IMR-90 (cell line): ENCODE data around the gene UBE2S. TPM values are rescaled to one million over a fixed set of nuclear protein-coding genes. Genes with fewer than 3 reads are reported as not detected.

Experiments used
- ATAC-seq: fragments of 200-7000 bp; cut with Tn5 transposase; 2 replicates; pipeline ENCODE4 v1.9.1; 2020; ENCODE audit warnings: low read depth, mild to moderate bottlenecking, moderate library complexity
- BruUV-seq: library from RNA; stranded (reverse); fragments of 400-500 nt; replicated peaks from 2 replicates; lab custom pipeline; 2021; lab: Mats Ljungman, UMichigan
- CTCF ChIA-PET: fragments of 300-600 bp; formaldehyde crosslinking; extraction: SDS; loops from one replicate; lab custom pipeline; 2021; ENCODE audit warnings: antibody characterized with exemption; lab: Yijun Ruan, JAX
- POLR2A ChIA-PET: fragments of 300-600 bp; sonication (Branson Sonifier 250); formaldehyde crosslinking; loops from one replicate; lab custom pipeline; 2022; ENCODE audit warnings: antibody characterized with exemption; ENCODE audit not compliant: unreplicated experiment; lab: Charles Lee
- DNase-seq: peaks from one replicate; pipeline ENCODE4 v3.0.0; 2013
- H2AFZ ChIP-seq: replicated peaks from 2 replicates; pipeline ENCODE3; 2013; ENCODE audit warnings: low read length, mild to moderate bottlenecking; ENCODE audit not compliant: poor library complexity
- H2AK5ac ChIP-seq: 2 replicates; pipeline ENCODE4 v1.6.1; 2013; ENCODE audit warnings: low read depth, low read length, inconsistent platforms
- H2AK9ac ChIP-seq: replicated peaks from 2 replicates; pipeline ENCODE3; 2013; ENCODE audit warnings: mild to moderate bottlenecking, low read depth, low read length, moderate library complexity; ENCODE audit not compliant: poor library complexity
- H2BK120ac ChIP-seq: 2 replicates; pipeline ENCODE4 v1.6.1; 2013; ENCODE audit warnings: low read depth, low read length, inconsistent platforms
- H2BK15ac ChIP-seq: 3 replicates; pipeline ENCODE4 v1.6.1; 2013; ENCODE audit warnings: low read depth, low read length, inconsistent platforms
- H2BK20ac ChIP-seq: 2 replicates; pipeline ENCODE4 v1.6.1; 2013; ENCODE audit warnings: low read depth, mild to moderate bottlenecking, inconsistent platforms, low read length, moderate library complexity
- H2BK5ac ChIP-seq: 2 replicates; pipeline ENCODE4 v1.6.1; 2013; ENCODE audit warnings: mild to moderate bottlenecking, low read depth, low read length, inconsistent platforms; ENCODE audit not compliant: poor library complexity, severe bottlenecking
- H3K14ac ChIP-seq: replicated peaks from 2 replicates; pipeline ENCODE4 v1.6.1; 2013; ENCODE audit warnings: low read depth, low read length, inconsistent platforms
- H3K18ac ChIP-seq: 2 replicates; pipeline ENCODE4 v1.6.1; 2013; ENCODE audit warnings: low read depth, low read length, control low read depth
- H3K23ac ChIP-seq: 2 replicates; pipeline ENCODE4 v1.6.1; 2013; ENCODE audit warnings: low read depth, low read length, inconsistent platforms
- H3K27ac ChIP-seq: 2 replicates; pipeline ENCODE4 v1.5.1; 2013; ENCODE audit warnings: mild to moderate bottlenecking, control low read depth, low read length; ENCODE audit not compliant: insufficient read depth
- H3K27me3 ChIP-seq: 2 replicates; pipeline ENCODE4 v1.6.1; 2013; ENCODE audit warnings: low read length; ENCODE audit not compliant: control insufficient read depth, insufficient read depth
- H3K36me3 ChIP-seq: 2 replicates; pipeline ENCODE4 v1.6.1; 2013; ENCODE audit warnings: low read length, mixed read lengths; ENCODE audit not compliant: control insufficient read depth, insufficient read depth
- H3K4ac ChIP-seq: 2 replicates; pipeline ENCODE4 v1.6.1; 2013; ENCODE audit warnings: low read depth, low read length, inconsistent platforms
- H3K4me1 ChIP-seq: 2 replicates; pipeline ENCODE4 v1.6.1; 2013; ENCODE audit warnings: low read length, mixed read lengths; ENCODE audit not compliant: control insufficient read depth, insufficient read depth
- H3K4me2 ChIP-seq: 2 replicates; pipeline ENCODE4 v1.6.1; 2013; ENCODE audit warnings: low read depth, mild to moderate bottlenecking, control low read depth, low read length, moderate library complexity
- H3K4me3 ChIP-seq: 2 replicates; pipeline ENCODE4 v1.5.1; 2013; ENCODE audit warnings: low read depth, mild to moderate bottlenecking, control low read depth, low read length, moderate library complexity; ENCODE audit not compliant: insufficient read depth
- H3K56ac ChIP-seq: 2 replicates; pipeline ENCODE4 v1.6.1; 2013; ENCODE audit warnings: low read length, inconsistent platforms; ENCODE audit not compliant: insufficient read depth; ENCODE audit errors: extremely low read depth
- H3K79me1 ChIP-seq, 2 experiments: 2 replicates each; pipeline ENCODE4 v1.6.1; 2013; ENCODE audit warnings: low read length in 2 of 2, inconsistent platforms in 1 of 2, low read depth in 1 of 2
- H3K9ac ChIP-seq: 2 replicates; pipeline ENCODE4 v1.6.1; 2013; ENCODE audit warnings: low read depth, low read length, control low read depth
- H3K9me1 ChIP-seq: 2 replicates; pipeline ENCODE4 v1.6.1; 2013; ENCODE audit warnings: low read length, inconsistent platforms; ENCODE audit not compliant: insufficient read depth
- H3K9me3 ChIP-seq: 2 replicates; pipeline ENCODE4 v1.6.1; 2013; ENCODE audit warnings: low read length; ENCODE audit not compliant: control insufficient read depth, insufficient read depth
- H4K20me1 ChIP-seq: 2 replicates; pipeline ENCODE4 v1.6.1; 2013; ENCODE audit warnings: low read length, inconsistent platforms; ENCODE audit not compliant: insufficient read depth
- H4K5ac ChIP-seq: 2 replicates; pipeline ENCODE4 v1.6.1; 2013; ENCODE audit warnings: mild to moderate bottlenecking, low read depth, low read length, control low read depth
- H4K8ac ChIP-seq, 2 experiments: 2 replicates each; pipeline ENCODE4 v1.6.1; 2013; ENCODE audit warnings: low read depth in 2 of 2, low read length in 2 of 2, control low read depth in 1 of 2, inconsistent platforms in 1 of 2
- H4K91ac ChIP-seq: 2 replicates; pipeline ENCODE4 v1.6.1; 2013; ENCODE audit warnings: low read depth, low read length, inconsistent platforms; ENCODE audit not compliant: insufficient read depth
- BHLHE40 ChIP-seq: fragments of 150-350 bp; IDR thresholded peaks from 2 replicates; pipeline ENCODE4 v1.6.1; 2016; ENCODE audit warnings: mild to moderate bottlenecking, low read depth, low read length
- CEBPB ChIP-seq: IDR thresholded peaks from 2 replicates; pipeline ENCODE4 v1.6.1; 2012; ENCODE audit warnings: low read depth, low read length, improper control_type of control experiment
- CHD1 ChIP-seq: IDR thresholded peaks from 2 replicates; pipeline ENCODE4 v1.6.1; 2012; ENCODE audit warnings: low read depth, low read length, improper control_type of control experiment
- MXI1 ChIP-seq: IDR thresholded peaks from 2 replicates; pipeline ENCODE4 v1.6.1; 2012; ENCODE audit warnings: low read depth, mild to moderate bottlenecking, low read length, moderate library complexity, borderline replicate concordance
- POLR2A ChIP-seq: IDR thresholded peaks from 2 replicates; pipeline ENCODE4 v1.6.1; 2012; ENCODE audit warnings: mild to moderate bottlenecking, low read depth, low read length
- RCOR1 ChIP-seq: IDR thresholded peaks from 2 replicates; pipeline ENCODE4 v1.6.1; 2012; ENCODE audit warnings: mild to moderate bottlenecking, low read length, improper control_type of control experiment; ENCODE audit not compliant: insufficient replicate concordance
- WGBS, 2 experiments: methylation state at CpG; one replicate each; pipeline versions ENCODE4 v1.1.5 to v1.1.7; 2013; ENCODE audit warnings: missing lambda C conversion rate in 2 of 2; ENCODE audit not compliant: insufficient read length in 1 of 2; ENCODE audit errors: extremely low coverage in 2 of 2; 5-methylcytosine and 5-hydroxymethylcytosine counted together
- dilution Hi-C: fragments of 300-500 bp; cut with HindIII; formaldehyde crosslinking; loops from one replicate; pipeline ENCODE4 v1.14.3; 2018; ENCODE audit warnings: low sequenced_read_pairs; ENCODE audit not compliant: unreplicated experiment
- in situ Hi-C: fragments of 300-500 bp; cut with MboI; formaldehyde crosslinking; loops from 3 replicates; pipeline ENCODE4 v1.14.3; 2019; ENCODE audit warnings: low sequenced_read_pairs, inconsistent platforms, mixed read lengths
- intact Hi-C: fragments of 100-400 bp; cut with micrococcal nuclease; formaldehyde crosslinking; loops from 2 replicates; pipeline ENCODE4 v1.10.0; 2022
- polyA plus RNA-seq, 3 experiments: library from polyadenylated mRNA; depleted of rRNA; stranded (reverse); fragments of >200 nt; gene quantifications; 2 replicates each; pipeline ENCODE4 v1.2.3, GENCODE V29; 2012; ENCODE audit warnings: low replicate concordance in 1 of 3
- total RNA-seq: library from RNA; depleted of rRNA; stranded (reverse); fragments of >200 nt; gene quantifications from 2 replicates; pipeline ENCODE4 v1.2.3, GENCODE V29; 2012
- TF ChIP-seq, protein P1 (sequence below): conservative IDR thresholded peaks from 2 replicates; pipeline ENCODE4 v1.5.1; 2012; ENCODE audit warnings: mild to moderate bottlenecking, low read depth, low read length, improper control_type of control experiment
- TF ChIP-seq, protein P2 (sequence below): fragments of 150-350 bp; IDR thresholded peaks from 2 replicates; pipeline ENCODE4 v1.6.1; 2017; ENCODE audit warnings: mild to moderate bottlenecking, antibody characterized with exemption, low read length, low read depth

Gene UBE2S
- total and polyA plus RNA-seq, 2 of the 4 experiments (the other 2 are of a cell fraction): 69.5 to 104 TPM

DNA sequence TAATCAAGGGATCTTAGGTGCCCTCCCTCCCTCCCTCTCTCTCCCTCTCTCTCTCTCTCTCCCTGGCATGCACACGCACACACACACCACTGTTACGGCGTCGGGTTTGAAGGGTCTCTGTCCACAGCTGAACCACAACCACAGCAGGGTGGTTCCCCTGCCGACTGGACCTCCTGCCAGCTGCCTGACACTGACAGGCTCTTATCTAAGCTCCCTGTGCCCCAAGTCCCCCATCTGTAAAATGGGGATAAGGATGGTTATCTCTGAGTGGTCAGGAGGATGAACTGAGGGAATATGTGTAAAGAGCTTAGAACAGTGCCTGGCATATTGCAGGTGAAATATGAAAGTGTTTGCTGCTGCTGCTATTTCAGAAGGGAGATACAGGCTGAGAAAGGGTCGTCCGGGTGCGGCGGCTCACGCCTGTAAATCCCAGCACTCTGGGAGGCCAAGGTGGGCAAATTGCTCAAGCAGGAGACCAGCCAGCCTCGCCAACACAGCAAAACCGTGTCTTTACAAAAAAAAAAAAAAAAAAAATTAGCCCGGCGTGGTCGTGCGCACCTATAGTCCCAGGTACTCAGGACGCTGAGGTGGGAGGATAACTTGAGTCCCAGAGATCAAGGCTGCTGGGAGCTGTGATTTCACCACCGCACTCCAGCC lies 36.4 kb upstream of the UBE2S start:
- Histone ChIP-seq H3K14ac (no peak overlapping the region), H2BK20ac (no peak overlapping the region), H3K4ac (no peak overlapping the region), H2AK9ac (no peak overlapping the region), H3K4me2 (no peak overlapping the region), H3K9me1 (no peaks in the 10 kb centered on the region; the same call in 1 of the 2 replicates), H3K4me3 (no peak overlapping the region), H3K27ac (no peak overlapping the region), H4K5ac (no peak overlapping the region), H3K9ac (no peak overlapping the region), H2AK5ac (no peak overlapping the region), H2BK120ac (no peak overlapping the region), H3K23ac (no peak overlapping the region), H3K9me3 (no peaks in the 10 kb centered on the region), H4K20me1 (peaks cover 8% of the 10 kb centered on the region; the same call in 1 of the 2 replicates), H3K79me1 (no peaks in the 10 kb centered on the region), H2BK5ac (no peak overlapping the region), H2AFZ (no peak overlapping the region), H4K8ac (no peak overlapping the region), H3K27me3 (peaks cover 67% of the 10 kb centered on the region), H3K18ac (no peak overlapping the region), H3K36me3 (no peaks in the 10 kb centered on the region), H3K4me1 (no peaks in the 10 kb centered on the region), H4K91ac (no peak overlapping the region), H3K56ac (no peak overlapping the region), H2BK15ac (no peak overlapping the region)
- ATAC-seq: no peak
- TF ChIP-seq, protein P1, sequence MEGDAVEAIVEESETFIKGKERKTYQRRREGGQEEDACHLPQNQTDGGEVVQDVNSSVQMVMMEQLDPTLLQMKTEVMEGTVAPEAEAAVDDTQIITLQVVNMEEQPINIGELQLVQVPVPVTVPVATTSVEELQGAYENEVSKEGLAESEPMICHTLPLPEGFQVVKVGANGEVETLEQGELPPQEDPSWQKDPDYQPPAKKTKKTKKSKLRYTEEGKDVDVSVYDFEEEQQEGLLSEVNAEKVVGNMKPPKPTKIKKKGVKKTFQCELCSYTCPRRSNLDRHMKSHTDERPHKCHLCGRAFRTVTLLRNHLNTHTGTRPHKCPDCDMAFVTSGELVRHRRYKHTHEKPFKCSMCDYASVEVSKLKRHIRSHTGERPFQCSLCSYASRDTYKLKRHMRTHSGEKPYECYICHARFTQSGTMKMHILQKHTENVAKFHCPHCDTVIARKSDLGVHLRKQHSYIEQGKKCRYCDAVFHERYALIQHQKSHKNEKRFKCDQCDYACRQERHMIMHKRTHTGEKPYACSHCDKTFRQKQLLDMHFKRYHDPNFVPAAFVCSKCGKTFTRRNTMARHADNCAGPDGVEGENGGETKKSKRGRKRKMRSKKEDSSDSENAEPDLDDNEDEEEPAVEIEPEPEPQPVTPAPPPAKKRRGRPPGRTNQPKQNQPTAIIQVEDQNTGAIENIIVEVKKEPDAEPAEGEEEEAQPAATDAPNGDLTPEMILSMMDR: no peak
- TF ChIP-seq CEBPB: no peak
- TF ChIP-seq BHLHE40: no peak
- no peak for TF ChIP-seq POLR2A
- TF ChIP-seq CHD1: no peak
- no peak for TF ChIP-seq RCOR1
- TF ChIP-seq MXI1: no peak
- TF ChIP-seq, protein P2, sequence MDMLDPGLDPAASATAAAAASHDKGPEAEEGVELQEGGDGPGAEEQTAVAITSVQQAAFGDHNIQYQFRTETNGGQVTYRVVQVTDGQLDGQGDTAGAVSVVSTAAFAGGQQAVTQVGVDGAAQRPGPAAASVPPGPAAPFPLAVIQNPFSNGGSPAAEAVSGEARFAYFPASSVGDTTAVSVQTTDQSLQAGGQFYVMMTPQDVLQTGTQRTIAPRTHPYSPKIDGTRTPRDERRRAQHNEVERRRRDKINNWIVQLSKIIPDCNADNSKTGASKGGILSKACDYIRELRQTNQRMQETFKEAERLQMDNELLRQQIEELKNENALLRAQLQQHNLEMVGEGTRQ: no peak
- no TSS peak for BruUV-seq
- CTCF ChIA-PET: interaction anchor here (0.7 kb wide), 1 partner anchor 322 kb away, joined by 3 read pairs; no protein-coding TSS in a partner anchor
- WGBS, 2 experiments: 20% methylated on average over 2 of the region's 18 CpGs; no CpG with 5 or more reads in 1 of the 2 experiments
- intact Hi-C loops (no loop called here), dilution Hi-C loops (no loop called here), in situ Hi-C loops (no loop called here)
- POLR2A ChIA-PET: no interaction called here
- no peak for DNase-seq
